ENCODE measurements around the gene SH3YL1.

DNA sequence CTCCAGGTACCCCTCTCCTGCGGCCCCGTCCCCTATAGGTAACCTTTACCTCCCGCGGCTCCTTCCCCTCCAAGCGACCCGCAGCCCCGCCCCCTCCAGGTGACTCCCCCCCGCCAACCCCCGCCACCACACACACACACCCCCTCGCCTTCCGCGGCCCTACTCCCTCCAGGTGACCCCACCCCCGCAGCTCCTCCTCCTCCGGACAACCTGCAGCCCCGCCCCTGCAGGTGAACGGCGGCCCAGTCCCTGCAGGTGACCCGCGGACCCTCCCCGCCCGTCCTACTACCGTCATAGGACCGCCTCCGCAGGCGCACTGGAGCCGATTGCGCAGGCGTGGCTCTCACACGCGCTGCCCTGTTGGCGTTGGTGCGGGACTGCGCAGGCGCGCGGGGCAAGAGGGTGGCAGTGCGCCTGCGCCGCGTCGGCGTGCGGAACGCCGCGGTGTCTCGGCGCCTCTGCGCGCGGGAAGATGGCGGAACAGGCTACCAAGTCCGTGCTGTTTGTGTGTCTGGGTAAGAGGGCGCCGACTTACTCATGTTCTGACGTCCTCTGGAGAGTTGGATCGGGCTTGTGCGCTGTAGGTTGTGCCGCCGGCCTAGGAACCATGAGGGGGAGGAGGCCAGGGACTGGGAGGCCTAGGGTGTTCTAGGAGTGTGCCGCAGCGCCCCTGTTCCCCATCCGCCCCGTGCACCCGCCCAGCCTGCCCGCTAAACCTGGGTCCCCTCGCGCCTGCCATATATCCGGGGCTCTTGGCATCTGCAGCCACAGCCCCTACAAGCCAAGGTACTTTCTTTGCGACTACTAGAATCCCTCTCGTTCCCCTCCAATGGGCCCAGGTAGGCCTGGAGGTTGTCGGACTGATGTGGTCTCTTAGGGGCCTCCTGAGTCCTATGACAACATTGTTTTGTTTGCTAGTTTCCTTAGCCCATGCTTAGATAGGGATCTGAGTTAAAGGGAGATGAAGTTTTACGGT is 949 bp upstream of the SH3YL1 start, which contains the start of gene ACP1:
- TF ChIP-seq, protein P1, sequence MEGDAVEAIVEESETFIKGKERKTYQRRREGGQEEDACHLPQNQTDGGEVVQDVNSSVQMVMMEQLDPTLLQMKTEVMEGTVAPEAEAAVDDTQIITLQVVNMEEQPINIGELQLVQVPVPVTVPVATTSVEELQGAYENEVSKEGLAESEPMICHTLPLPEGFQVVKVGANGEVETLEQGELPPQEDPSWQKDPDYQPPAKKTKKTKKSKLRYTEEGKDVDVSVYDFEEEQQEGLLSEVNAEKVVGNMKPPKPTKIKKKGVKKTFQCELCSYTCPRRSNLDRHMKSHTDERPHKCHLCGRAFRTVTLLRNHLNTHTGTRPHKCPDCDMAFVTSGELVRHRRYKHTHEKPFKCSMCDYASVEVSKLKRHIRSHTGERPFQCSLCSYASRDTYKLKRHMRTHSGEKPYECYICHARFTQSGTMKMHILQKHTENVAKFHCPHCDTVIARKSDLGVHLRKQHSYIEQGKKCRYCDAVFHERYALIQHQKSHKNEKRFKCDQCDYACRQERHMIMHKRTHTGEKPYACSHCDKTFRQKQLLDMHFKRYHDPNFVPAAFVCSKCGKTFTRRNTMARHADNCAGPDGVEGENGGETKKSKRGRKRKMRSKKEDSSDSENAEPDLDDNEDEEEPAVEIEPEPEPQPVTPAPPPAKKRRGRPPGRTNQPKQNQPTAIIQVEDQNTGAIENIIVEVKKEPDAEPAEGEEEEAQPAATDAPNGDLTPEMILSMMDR (IDR thresholded peaks at IDR 0.05 in 8 of 11, conservative IDR thresholded peaks at IDR 0.05 in 3 of 11), result peak in 2 of 11 experiments; percentile 11 to 14
- peak; percentile 97 to 98 (median 97) for TF ChIP-seq POLR2AphosphoS5 (IDR thresholded peaks at IDR 0.05)
- peak in 2 of 3 donors; percentile 21 to 62 for TF ChIP-seq POLR2A (IDR thresholded peaks at IDR 0.05)
